ENCODE results near the gene UBE2F.
"Not testable (repeated sequence)": the region's sequence is repeated elsewhere in the genome, so short reads cannot be mapped to it uniquely, and the experiment has no call there.

Gene UBE2F

GRCh38 chr2:238032755-238033337, 66.0 kb downstream of the UBE2F start:
- Histone ChIP-seq H3K27me3 (no peaks in the 10 kb centered on the region), H3K27ac (no peak overlapping the region), H3K9me3 (no peaks in the 10 kb centered on the region), H3K4me3 (ENCODE audit: low read depth in 1 of 2, low read length in 1 of 2) (no peak overlapping the region), H3K36me3 (peaks cover 75% of the 10 kb centered on the region), H3K4me1 (ENCODE audit: control insufficient read depth in 1 of 2, insufficient read depth in 1 of 2, low read depth in 1 of 2, low read length in 1 of 2) (peaks cover 3 to 4% of the 10 kb centered on the region in 2 experiments)
- TF ChIP-seq, protein P1, sequence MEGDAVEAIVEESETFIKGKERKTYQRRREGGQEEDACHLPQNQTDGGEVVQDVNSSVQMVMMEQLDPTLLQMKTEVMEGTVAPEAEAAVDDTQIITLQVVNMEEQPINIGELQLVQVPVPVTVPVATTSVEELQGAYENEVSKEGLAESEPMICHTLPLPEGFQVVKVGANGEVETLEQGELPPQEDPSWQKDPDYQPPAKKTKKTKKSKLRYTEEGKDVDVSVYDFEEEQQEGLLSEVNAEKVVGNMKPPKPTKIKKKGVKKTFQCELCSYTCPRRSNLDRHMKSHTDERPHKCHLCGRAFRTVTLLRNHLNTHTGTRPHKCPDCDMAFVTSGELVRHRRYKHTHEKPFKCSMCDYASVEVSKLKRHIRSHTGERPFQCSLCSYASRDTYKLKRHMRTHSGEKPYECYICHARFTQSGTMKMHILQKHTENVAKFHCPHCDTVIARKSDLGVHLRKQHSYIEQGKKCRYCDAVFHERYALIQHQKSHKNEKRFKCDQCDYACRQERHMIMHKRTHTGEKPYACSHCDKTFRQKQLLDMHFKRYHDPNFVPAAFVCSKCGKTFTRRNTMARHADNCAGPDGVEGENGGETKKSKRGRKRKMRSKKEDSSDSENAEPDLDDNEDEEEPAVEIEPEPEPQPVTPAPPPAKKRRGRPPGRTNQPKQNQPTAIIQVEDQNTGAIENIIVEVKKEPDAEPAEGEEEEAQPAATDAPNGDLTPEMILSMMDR (IDR thresholded peaks at IDR 0.05): no peak

GRCh38 chr2:238033991-238034390, 67.2 kb downstream of the UBE2F start:
- H3K27ac ChIP-seq; H3K4me1 ChIP-seq (ENCODE audit: control insufficient read depth in 1 of 2, insufficient read depth in 1 of 2, low read depth in 1 of 2, low read length in 1 of 2); H3K4me3 ChIP-seq (ENCODE audit: low read depth in 1 of 2, low read length in 1 of 2); H3K9me3 ChIP-seq; H3K27me3 ChIP-seq: not testable (repeated sequence)
- H3K36me3 ChIP-seq: peaks cover 86% of the 10 kb centered on the region

DNA sequence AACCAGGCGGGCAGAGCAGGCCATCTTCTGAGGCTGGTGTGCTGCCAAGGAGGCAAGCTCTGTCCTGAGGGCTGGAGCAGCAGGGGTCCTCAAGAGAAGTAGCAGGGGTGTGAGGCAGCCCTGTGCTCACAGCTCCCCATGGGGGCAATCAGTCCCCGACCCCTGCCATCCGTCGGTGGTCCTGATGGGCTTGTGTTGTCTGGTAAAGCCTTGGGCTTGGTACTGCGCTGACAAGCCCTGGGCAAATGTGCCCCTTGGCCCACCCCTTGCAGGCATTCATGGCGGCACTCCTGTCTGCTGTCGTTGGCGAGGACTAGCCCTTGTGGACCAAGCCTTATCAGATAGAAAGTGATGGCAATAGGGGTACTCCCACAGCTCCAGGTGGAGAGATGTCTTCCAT, 71.4 kb downstream of the UBE2F start:
- Histone ChIP-seq H3K27me3 (no peaks in the 10 kb centered on the region), H3K9me3 (no peaks in the 10 kb centered on the region), H3K4me1 (ENCODE audit: control insufficient read depth in 1 of 2, insufficient read depth in 1 of 2, low read depth in 1 of 2, low read length in 1 of 2) (no peaks in the 10 kb centered on the region), H3K36me3 (peaks cover 93% of the 10 kb centered on the region), H3K4me3 (ENCODE audit: low read depth in 1 of 2, low read length in 1 of 2) (no peak overlapping the region), H3K27ac (no peak overlapping the region)
- TF ChIP-seq, protein P1 (IDR thresholded peaks at IDR 0.05): no peak

- no peaks in the 10 kb centered on the region for H3K27me3 ChIP-seq
- H3K4me1 ChIP-seq (ENCODE audit: control insufficient read depth in 1 of 2, insufficient read depth in 1 of 2, low read depth in 1 of 2, low read length in 1 of 2): no peaks in the 10 kb centered on the region
- peaks cover 95% of the 10 kb centered on the region for H3K36me3 ChIP-seq
- TF ChIP-seq, protein P1 (IDR thresholded peaks at IDR 0.05): no peak
- H3K27ac ChIP-seq: no peak overlapping the region
- no peaks in the 10 kb centered on the region for H3K9me3 ChIP-seq
- no peak overlapping the region for H3K4me3 ChIP-seq (ENCODE audit: low read depth in 1 of 2, low read length in 1 of 2)
Observed at GRCh38 chr2:238039151-238039550, 72.3 kb downstream of the UBE2F start.

DNA sequence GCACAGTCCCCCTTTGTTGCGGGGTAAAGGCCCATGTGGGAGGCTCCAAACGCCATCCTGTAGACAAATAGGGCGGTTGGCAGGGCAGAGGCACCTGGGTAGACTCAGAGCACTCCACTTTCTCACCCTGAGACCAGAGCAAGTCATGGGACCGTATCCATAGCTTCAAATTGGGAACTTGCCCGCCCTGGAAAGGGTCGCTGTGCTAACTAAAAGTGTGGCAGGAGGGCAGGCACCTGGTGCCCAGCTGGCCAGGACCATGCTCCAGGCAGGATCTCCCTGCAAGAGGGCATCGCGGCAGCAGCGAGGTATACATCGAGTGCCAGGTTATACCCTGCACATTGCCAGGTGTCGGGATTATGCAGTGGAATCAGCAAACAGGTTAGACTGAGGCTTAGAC, 73.2 kb downstream of the UBE2F start:
- Histone ChIP-seq H3K4me3 (ENCODE audit: low read depth in 1 of 2, low read length in 1 of 2) (no peak overlapping the region), H3K4me1 (ENCODE audit: control insufficient read depth in 1 of 2, insufficient read depth in 1 of 2, low read depth in 1 of 2, low read length in 1 of 2) (no peaks in the 10 kb centered on the region), H3K27ac (no peak overlapping the region), H3K36me3 (peaks cover 98% of the 10 kb centered on the region), H3K9me3 (no peaks in the 10 kb centered on the region), H3K27me3 (no peaks in the 10 kb centered on the region)
- TF ChIP-seq, protein P1 (IDR thresholded peaks at IDR 0.05): no peak

GRCh38 chr2:238040918-238041317, 74.1 kb downstream of the UBE2F start:
- H3K9me3 ChIP-seq: no peaks in the 10 kb centered on the region
- H3K36me3 ChIP-seq: peaks cover 97% of the 10 kb centered on the region
- H3K4me3 ChIP-seq (ENCODE audit: low read depth in 1 of 2, low read length in 1 of 2): no peak overlapping the region
- no peak overlapping the region for H3K27ac ChIP-seq
- TF ChIP-seq, protein P1 (IDR thresholded peaks at IDR 0.05): no peak
- H3K27me3 ChIP-seq: no peaks in the 10 kb centered on the region
- H3K4me1 ChIP-seq (ENCODE audit: control insufficient read depth in 1 of 2, insufficient read depth in 1 of 2, low read depth in 1 of 2, low read length in 1 of 2): no peaks in the 10 kb centered on the region
